Activated CD8-positive, alpha-beta memory T cell treated with anti-CD3 and anti-CD28 coated beads for 36 hours (primary cell): ENCODE results near the gene STRIP1. TPM values are rescaled to one million over a fixed set of nuclear protein-coding genes. Genes with fewer than 3 reads are reported as not detected.
"Not testable (repeated sequence)": the region's sequence is repeated elsewhere in the genome, so short reads cannot be mapped to it uniquely, and the experiment has no call there.

Experiments used
- CTCF ChIA-PET: fragments of 350-600 bp; sonication (Branson Sonifier 250); formaldehyde crosslinking; loops from one replicate; lab custom pipeline; 2021; ENCODE audit warnings: antibody characterized with exemption; lab: Charles Lee
- POLR2A ChIA-PET: fragments of 350-600 bp; sonication (Branson Sonifier 250); formaldehyde crosslinking; loops from one replicate; lab custom pipeline; 2021; ENCODE audit warnings: antibody characterized with exemption; lab: Charles Lee
- total RNA-seq, 2 experiments: library from RNA; stranded (reverse); gene quantifications; one replicate each; pipeline ENCODE4 v1.2.3, GENCODE V29; 2021

STRIP1 gene
- total RNA-seq, 2 experiments from 2014 or later, result 32.3 to 32.7 TPM

DNA sequence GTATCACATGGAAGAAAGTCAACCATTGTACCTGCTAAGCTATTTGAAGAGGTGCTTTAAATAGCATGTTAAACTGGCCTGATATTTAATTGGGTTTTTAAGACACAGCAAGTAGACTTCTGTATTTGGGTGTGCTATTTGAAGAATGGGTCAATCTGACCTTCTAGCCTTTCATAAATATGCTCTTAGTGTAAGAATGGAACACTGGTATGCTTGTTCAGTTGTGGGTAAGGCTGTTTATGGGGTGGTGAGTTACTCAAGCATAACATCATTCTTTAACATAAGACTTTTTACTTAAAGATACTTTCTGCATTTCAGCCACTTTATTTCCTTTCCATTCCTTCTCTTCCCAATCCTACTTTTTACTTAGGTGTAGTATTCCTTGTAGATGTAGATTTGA is 28.5 kb upstream of the STRIP1 start:
- CTCF ChIA-PET, result no interaction called here
- POLR2A ChIA-PET, result no interaction called here

GRCh38 chr1:110006516-110006915 is 27.9 kb upstream of the STRIP1 start:
- POLR2A ChIA-PET, result no interaction called here
- CTCF ChIA-PET, result interaction anchor here (1.0 kb wide), 1 partner anchor 22 kb away, joined by 4 read pairs; no protein-coding TSS in a partner anchor

DNA sequence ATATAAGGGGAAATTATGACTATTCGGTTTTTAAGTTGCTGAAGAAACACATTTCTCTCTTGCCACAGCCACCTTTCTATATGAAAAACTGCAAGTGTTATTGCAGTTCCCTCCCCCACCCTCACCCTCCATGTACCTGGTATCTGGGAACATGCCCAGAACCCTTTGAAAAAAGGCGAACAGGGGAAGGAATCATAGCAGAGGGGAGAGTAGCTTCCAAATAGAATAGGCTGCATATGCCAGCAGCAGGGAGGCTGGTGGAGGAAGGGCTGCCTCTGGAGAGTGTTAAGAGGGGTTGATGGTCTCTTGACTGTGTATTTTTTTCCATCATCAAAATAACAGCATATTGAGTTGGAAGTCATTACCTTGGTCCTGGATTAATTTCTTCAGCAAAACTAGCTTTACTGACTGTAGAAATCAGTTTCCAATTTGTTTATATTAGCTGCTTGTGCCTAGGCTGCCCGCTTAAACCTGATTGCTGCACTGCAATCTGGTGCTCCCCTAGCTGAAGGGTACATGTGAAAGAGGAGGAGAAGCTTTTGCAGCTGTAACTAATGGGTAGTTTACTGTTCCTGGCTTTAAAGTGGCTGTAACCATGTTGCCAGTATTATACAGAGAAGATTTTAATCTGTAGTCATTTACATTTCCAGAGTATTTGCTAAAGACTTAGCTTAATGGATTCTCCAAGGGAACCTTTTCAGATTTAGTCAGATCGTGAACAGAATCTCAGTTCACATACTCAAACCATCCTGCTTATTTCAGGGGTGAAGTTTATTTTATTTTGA is 27.2 kb upstream of the STRIP1 start:
- POLR2A ChIA-PET, result no interaction called here
- CTCF ChIA-PET, result interaction anchor here (0.6 to 1.2 kb wide), 3 partner anchors 22 to 468 kb away, joined by 3 to 6 read pairs (median 4); partner anchors contain the start of gene GPR61

DNA sequence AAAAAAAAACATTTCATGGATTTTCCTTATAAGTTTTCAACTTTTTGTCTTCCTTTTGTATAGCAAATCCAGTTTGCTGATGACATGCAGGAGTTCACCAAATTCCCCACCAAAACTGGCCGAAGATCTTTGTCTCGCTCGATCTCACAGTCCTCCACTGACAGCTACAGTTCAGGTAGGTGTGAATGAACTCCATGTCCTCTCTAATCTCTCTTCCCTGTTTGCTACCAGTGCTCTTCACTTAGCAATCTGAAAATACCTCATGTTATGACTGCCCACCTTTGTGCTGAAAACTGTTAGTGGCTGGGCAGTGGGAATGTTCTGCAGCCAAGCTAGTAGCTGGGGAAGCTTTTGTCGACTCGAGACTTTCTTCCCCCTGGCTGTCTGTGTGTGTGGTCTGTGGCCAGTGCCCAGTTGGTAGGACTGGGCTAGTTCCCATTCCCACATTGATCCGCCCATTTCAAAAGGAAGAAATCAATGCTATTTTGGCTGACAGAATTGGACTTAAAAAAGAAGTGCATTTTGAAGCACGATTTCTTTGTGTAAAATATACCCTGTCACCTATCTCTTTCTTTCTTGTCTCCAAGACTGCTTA is 25.4 kb upstream of the STRIP1 start:
- POLR2A ChIA-PET, result no interaction called here

DNA sequence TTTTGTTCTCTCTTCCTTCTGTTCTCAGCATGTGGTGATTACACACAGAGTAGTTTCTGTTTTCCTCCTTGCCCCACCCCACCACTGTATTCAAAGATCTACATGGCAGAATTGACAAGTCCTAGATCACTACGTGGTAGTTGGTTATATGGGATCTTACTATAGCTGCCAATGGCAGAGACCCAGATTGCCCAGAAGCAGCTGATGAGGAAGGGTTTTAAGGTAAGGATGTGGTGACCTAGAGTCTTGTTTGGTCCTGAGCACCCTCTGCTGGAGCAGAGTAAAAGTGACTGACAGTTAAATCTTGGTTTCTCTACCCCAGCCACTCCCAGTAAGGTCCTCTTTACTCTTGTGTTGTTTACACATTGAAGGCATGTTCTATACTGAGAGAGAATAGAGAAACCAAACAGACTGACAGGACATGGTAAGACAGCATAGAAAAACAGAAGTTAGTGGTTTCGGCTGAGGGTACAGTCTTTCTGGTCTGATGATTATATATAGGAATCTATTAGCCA is 22.8 kb upstream of the STRIP1 start:
- CTCF ChIA-PET, result interaction anchor here (0.7 to 3.6 kb wide), 4 partner anchors 9 to 479 kb away, joined by 3 to 16 read pairs (median 4); partner anchors contain the start of gene AHCYL1
- POLR2A ChIA-PET, result interaction anchor here (1.1 kb wide), 1 partner anchor 23 kb away, joined by 3 read pairs; the partner anchor contains the start of gene STRIP1

More for the DNA sequence above, 25.4 kb upstream of the STRIP1 start:
- CTCF ChIA-PET, result interaction anchor here (2.0 to 3.6 kb wide), 2 partner anchors 25 to 232 kb away, joined by 6 to 16 read pairs; partner anchors contain the start of gene AHCYL1

GRCh38 chr1:110012100-110012780 is 22.2 kb upstream of the STRIP1 start:
- POLR2A ChIA-PET, result no interaction called here
- CTCF ChIA-PET, result interaction anchor here (3.6 kb wide), 1 partner anchor 28 kb away, joined by 16 read pairs; the partner anchor contains the start of gene AHCYL1

- CTCF ChIA-PET, result interaction anchor here (1.3 to 1.4 kb wide), 2 partner anchors 10 to 33 kb away, joined by 4 to 5 read pairs; partner anchors contain the start of gene AHCYL1
- POLR2A ChIA-PET, result no interaction called here
These were observed 16.6 kb upstream of the STRIP1 start for GRCh38 chr1:110017792-110018191.

DNA sequence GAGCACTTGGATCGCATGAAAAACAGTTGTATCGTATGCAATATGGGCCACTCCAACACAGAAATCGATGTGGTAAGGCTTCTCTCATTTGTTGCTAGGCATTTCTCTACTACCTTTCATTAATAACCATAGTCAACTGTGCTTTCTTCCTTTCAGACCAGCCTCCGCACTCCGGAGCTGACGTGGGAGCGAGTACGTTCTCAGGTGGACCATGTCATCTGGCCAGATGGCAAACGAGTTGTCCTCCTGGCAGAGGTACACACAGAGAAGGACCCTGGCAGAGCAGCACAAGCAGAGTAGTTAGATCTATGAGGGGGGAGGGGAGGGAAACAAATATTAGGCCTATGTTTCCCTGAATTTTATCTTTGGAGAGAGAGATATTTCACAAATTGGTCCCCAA is 16.0 kb upstream of the STRIP1 start:
- ChIA-PET CTCF (interaction anchor here (1.2 to 1.6 kb wide), 4 partner anchors 9 to 34 kb away, joined by 3 to 5 read pairs (median 4); partner anchors contain the start of genes AHCYL1 and STRIP1), POLR2A (interaction anchor here (0.7 kb wide), 1 partner anchor 594 kb away, joined by 8 read pairs; no protein-coding TSS in a partner anchor)

- ChIA-PET POLR2A (no interaction called here), CTCF (interaction anchor here (1.6 to 1.7 kb wide), 2 partner anchors 10 to 15 kb away, joined by 3 to 5 read pairs; partner anchors contain the start of gene STRIP1)
These were observed 14.7 kb upstream of the STRIP1 start for GRCh38 chr1:110019770-110020169.

GRCh38 chr1:110021285-110021684 is 13.1 kb upstream of the STRIP1 start:
- POLR2A ChIA-PET, result no interaction called here
- CTCF ChIA-PET, result interaction anchor here (1.0 to 1.7 kb wide), 2 partner anchors 8 to 37 kb away, joined by 3 to 5 read pairs; partner anchors contain the start of gene AHCYL1

DNA sequence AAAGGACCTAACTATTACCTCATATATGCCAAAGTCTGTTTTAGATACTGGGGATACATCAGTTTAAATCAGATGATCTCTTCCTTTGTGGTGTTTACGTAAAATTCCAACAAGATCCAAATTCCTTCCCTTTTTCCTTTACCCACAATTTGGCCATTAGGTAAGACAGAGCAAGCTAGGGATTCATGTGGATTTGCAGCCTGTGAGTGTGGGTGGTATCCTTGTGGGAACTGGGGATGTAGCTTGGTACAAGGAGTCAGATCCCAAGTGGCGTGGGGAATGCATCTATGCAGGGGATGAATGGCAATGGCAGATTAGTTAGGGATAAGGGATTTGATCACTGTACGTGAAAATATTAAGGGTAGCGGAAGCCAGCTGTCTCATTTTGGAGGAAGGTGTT is 9.8 kb upstream of the STRIP1 start:
- POLR2A ChIA-PET, result no interaction called here

GRCh38 chr1:110030687-110031086 is 3.7 kb upstream of the STRIP1 start:
- POLR2A ChIA-PET, result not testable (repeated sequence)
- CTCF ChIA-PET, result interaction anchor here (0.7 to 3.1 kb wide), 7 partner anchors 10 to 510 kb away, joined by 3 to 13 read pairs (median 5); partner anchors contain the start of gene AHCYL1

More for the DNA sequence above, 9.8 kb upstream of the STRIP1 start:
- CTCF ChIA-PET, result interaction anchor here (2.3 kb wide), 1 partner anchor 81 kb away, joined by 6 read pairs; no protein-coding TSS in a partner anchor

- ChIA-PET POLR2A (no interaction called here), CTCF (no interaction called here)
These were observed 2.1 kb upstream of the STRIP1 start for GRCh38 chr1:110032327-110032726.

DNA sequence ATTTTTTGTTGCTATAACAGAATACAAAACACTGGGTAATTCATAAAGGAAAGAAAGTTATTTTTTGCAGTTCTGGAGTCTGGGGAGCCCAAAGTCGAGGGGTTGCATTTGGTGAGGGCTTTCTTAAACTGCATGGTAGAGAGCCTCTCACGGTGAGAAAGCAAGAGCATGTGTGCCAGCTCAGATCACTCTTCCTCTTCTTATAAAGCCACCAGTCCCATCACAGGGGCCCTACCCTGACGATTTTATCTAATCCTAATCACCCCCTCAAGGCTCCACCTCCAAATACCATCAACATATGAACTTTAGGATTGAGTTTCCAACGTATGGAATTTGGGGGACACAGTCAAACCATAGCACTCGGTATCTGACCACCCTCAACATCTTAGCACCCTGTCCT is 1.0 kb upstream of the STRIP1 start:
- CTCF ChIA-PET, result no interaction called here
- POLR2A ChIA-PET, result no interaction called here

DNA sequence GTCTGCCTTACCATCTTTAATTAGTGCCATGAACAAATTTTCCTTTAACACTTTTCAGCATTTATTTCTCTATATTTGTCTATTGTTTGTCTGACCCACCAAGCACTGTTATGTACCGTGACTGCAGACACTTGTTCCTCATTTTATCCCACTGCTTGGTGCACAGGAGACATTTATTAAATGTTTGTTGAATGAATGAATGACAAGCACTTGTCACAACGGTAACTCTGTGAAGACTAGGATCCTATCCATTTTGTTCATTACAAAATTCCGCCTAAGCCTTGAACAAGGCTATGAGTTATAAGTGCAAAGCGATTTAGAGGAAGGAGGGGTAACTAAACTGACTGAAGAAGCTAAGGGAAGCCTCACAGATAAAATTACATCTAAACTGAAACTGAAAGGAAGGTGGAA is 379 bp upstream of the STRIP1 start:
- ChIA-PET CTCF (interaction anchor here (0.9 to 2.5 kb wide), 5 partner anchors 8 to 244 kb away, joined by 3 to 14 read pairs (median 3); no protein-coding TSS in a partner anchor), POLR2A (interaction anchor here (0.8 to 2.0 kb wide), 4 partner anchors 26 to 930 kb away, joined by 3 to 9 read pairs (median 4); partner anchors contain the start of genes LRIF1 and RBM15)

- ChIA-PET CTCF (interaction anchor here (0.7 to 2.5 kb wide), 8 partner anchors 16 to 258 kb away, joined by 3 to 14 read pairs (median 4); partner anchors contain the start of gene AHCYL1), POLR2A (interaction anchor here (0.6 to 2.0 kb wide), 5 partner anchors 15 to 303 kb away, joined by 3 to 9 read pairs (median 3); partner anchors contain the start of genes AHCYL1 and RBM15)
These were observed 870 bp downstream of the STRIP1 start for GRCh38 chr1:110035236-110035752.

DNA sequence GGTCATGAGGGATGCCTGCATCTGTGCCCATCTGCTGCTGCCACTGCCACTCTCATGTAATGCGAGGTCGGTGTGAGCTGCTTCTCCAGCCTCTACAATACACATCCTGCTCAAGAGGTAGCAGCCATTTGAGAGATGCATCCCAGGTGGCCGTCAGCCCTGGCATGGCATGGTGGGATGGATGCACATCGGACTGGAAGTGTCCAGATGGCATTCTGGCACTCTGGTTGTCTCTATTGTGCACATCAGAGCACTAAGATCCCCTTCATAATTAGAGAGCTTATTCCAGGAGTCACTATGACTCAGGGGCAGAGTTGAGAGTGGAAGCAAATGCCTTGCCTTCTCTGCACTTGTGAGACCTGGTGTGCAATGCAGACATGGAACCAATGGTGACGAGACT is 3.8 kb downstream of the STRIP1 start:
- POLR2A ChIA-PET, result no interaction called here
- CTCF ChIA-PET, result interaction anchor here (1.0 to 1.5 kb wide), 3 partner anchors 9 to 50 kb away, joined by 3 to 6 read pairs (median 4); no protein-coding TSS in a partner anchor

DNA sequence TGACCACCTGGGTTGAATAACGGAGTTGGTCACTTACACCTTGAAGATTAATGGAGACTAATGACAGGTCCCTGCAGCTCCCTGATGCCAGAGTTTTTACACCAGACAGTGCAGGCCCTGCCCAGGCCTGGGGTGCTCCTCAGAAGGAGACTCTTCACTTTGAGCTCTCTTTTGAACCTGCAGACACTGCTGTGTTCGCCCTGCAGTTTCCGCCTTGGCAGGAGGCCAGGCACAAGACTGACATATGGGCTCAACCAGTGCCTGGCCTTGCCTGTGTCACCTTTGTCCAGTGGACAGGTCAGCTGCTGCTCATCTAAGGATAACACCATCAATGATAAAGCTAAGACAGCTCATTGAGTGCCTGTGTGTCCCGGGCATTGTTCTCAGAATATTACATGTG is 5.2 kb downstream of the STRIP1 start:
- CTCF ChIA-PET, result interaction anchor here (1.2 to 1.4 kb wide), 2 partner anchors 15 to 20 kb away, joined by 4 to 6 read pairs; no protein-coding TSS in a partner anchor
- POLR2A ChIA-PET, result no interaction called here
